ENCODE data around the gene HERC2.

The HERC2 gene

DNA sequence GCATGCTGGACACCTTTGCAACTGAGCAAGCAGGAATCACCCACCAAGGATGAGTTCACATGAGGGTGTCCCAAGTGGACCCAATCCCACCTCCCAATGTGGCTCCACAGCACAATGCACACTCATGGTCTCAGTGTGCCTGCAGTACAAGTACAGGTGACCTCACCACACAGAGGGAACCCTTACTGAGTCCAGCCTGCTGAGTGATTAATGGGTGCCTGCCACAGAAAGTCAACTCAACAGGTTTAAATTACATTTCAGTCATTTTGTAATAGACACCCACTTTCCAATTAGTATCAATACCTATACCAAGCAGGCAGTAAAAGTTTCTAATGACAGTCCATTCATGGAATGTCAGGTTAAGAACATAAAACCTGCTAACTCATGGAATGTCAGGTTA is 59.5 kb downstream of the HERC2 start:
- TF ChIP-seq, protein P1, sequence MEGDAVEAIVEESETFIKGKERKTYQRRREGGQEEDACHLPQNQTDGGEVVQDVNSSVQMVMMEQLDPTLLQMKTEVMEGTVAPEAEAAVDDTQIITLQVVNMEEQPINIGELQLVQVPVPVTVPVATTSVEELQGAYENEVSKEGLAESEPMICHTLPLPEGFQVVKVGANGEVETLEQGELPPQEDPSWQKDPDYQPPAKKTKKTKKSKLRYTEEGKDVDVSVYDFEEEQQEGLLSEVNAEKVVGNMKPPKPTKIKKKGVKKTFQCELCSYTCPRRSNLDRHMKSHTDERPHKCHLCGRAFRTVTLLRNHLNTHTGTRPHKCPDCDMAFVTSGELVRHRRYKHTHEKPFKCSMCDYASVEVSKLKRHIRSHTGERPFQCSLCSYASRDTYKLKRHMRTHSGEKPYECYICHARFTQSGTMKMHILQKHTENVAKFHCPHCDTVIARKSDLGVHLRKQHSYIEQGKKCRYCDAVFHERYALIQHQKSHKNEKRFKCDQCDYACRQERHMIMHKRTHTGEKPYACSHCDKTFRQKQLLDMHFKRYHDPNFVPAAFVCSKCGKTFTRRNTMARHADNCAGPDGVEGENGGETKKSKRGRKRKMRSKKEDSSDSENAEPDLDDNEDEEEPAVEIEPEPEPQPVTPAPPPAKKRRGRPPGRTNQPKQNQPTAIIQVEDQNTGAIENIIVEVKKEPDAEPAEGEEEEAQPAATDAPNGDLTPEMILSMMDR (conservative IDR thresholded peaks at IDR 0.05; ENCODE audit: low read length), result no peak
- no peak for DNase-seq (ENCODE audit: low read depth)
- no peak overlapping the region for H3K4me3 ChIP-seq (ENCODE audit: low read length)

DNA sequence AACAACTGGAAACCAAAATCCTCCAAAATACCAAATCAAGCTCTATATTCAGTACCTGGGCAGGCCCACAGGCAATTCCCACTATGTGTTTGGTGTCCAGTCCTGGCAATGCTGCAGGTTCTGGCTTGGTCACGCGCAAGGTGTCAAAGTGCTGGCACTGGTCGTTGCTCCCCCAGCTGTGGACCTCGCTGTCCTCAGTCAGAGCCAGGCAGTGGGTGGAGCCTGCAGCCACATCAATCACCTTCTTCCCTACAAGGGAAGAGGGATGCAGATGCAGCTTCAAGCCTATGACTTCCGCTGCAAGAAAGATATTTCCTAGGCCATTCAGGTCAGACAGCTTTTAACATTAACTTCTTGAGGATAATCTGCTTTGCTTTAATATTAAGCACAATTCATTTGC is 61.3 kb downstream of the HERC2 start:
- DNase-seq (ENCODE audit: low read depth), result no peak
- TF ChIP-seq, protein P1 (conservative IDR thresholded peaks at IDR 0.05; ENCODE audit: low read length), result no peak
- H3K4me3 ChIP-seq (ENCODE audit: low read length), result no peak overlapping the region

DNA sequence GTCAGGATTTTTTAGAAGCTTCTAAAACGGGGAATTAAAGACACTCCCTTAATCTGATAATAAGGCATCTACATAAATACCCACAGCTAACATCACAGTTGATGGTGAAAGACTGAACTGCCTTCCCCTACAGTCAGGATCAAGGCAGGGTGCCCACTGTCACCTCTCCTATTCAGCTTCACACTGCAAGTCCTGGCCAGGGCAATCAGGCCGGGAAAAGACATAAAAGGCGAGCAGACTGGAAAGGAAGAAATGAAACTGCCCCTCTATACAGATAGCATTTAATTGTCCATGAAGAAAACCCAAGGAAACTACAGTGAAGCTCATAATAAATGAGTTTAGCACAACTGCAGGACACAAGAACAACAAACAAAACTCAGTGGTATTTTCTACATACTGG is 61.7 kb downstream of the HERC2 start:
- TF ChIP-seq, protein P1 (conservative IDR thresholded peaks at IDR 0.05; ENCODE audit: low read length), result no peak
- DNase-seq (ENCODE audit: low read depth), result no peak
- H3K4me3 ChIP-seq (ENCODE audit: low read length), result no peak overlapping the region

DNA sequence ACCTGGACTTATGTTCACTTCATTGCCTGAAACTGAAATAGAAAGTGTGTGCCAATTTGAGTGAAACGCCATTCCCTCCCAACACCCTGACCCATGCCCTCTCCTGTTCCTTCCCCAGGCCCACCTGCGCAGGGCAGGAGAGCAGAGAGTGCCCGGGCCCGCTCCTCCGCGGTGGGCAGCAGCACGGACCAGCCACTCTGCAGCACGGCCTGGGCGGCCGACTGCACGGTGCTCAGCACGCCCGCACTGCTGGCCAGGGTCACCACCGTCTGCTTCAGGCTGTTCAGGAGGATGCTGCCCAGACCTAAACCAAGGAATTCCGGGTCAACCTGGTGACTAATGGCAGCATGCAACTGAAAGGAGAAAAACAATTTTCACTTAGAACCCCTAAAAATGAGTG is 66.0 kb downstream of the HERC2 start:
- no peak for DNase-seq (ENCODE audit: low read depth)
- TF ChIP-seq, protein P1 (conservative IDR thresholded peaks at IDR 0.05; ENCODE audit: low read length), result no peak
- H3K4me3 ChIP-seq (ENCODE audit: low read length), result no peak overlapping the region

DNA sequence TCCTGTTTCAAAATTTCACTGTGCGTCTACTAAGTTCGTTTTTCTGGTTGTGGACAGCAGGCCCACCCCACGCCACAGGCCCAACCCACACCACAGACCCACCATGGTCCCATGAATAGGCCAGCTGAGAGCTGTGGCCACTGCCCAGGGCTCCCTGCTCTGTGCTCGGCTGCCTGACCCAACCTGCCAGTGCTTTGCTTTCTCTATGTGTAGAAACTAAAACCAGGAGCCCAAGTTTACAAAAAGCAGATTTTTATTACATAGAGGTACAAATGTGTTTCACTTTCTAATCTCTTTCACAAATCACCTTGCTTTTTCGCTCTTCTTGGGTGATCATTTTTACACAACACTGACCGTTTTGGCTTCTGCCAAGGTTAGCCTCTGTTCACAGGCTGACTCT is 69.1 kb downstream of the HERC2 start:
- no peak overlapping the region for H3K4me3 ChIP-seq (ENCODE audit: low read length)
- TF ChIP-seq, protein P1 (conservative IDR thresholded peaks at IDR 0.05; ENCODE audit: low read length), result no peak
- no peak for DNase-seq (ENCODE audit: low read depth)

DNA sequence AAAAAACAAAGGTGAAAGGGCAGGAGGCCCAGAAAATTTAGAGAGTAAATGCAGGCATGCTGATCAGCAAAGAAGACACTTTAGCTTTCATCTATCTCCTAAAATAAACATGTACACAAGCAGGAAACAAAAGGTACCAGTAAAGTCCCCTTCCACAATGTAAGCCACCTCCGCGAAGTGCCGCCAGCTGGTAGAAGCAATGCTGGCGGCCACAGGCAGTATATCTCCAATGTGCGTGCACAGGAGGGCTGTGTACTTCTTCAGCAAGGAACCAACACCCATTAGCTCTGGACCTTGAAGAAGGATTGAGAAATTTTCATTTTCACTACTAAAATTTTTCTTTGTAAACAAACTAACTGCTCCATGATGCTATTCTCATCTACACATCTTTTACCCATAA is 75.4 kb downstream of the HERC2 start:
- no peak overlapping the region for H3K4me3 ChIP-seq (ENCODE audit: low read length)
- TF ChIP-seq, protein P1 (conservative IDR thresholded peaks at IDR 0.05; ENCODE audit: low read length), result no peak
- DNase-seq (ENCODE audit: low read depth), result no peak

DNA sequence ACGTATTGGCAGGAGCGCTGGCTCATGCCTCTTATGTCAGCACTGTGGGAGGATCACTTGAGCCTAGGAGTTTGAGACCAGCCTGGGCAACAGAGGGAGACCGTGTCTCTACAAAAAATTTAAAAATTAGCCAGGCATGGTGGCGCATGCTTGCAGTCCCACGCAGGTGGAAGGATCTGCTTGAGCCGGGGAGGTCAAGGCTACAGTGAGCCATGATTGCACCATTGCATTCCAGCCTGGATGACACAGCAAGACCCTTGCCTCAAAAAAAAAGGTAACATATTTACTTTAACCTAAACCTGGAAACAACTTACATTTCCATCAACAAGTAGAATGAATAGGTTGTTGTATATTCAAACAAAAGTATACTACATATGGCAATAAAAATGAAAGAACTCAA is 78.1 kb downstream of the HERC2 start:
- no peak for DNase-seq (ENCODE audit: low read depth)
- no peak overlapping the region for H3K4me3 ChIP-seq (ENCODE audit: low read length)
- TF ChIP-seq, protein P1 (conservative IDR thresholded peaks at IDR 0.05; ENCODE audit: low read length), result no peak

Measured in AG10803 (cell line).